DMS53 treated with DMSO at 0.1 percent for 48 hours (cell line): ENCODE data around the gene PLA2G5.

Source experiments
- DNase-seq: peaks from one replicate; lab custom pipeline; 2025; ENCODE audit not compliant: unreplicated experiment; lab: John Stamatoyannopoulos, UW

PLA2G5 gene

GRCh38 chr1:20063861-20064292 lies 6.1 kb upstream of the PLA2G5 start:
- DNase-seq, result no peak

- DNase-seq, result no peak
Measured at GRCh38 chr1:20068722-20069121, 1.3 kb upstream of the PLA2G5 start.

DNA sequence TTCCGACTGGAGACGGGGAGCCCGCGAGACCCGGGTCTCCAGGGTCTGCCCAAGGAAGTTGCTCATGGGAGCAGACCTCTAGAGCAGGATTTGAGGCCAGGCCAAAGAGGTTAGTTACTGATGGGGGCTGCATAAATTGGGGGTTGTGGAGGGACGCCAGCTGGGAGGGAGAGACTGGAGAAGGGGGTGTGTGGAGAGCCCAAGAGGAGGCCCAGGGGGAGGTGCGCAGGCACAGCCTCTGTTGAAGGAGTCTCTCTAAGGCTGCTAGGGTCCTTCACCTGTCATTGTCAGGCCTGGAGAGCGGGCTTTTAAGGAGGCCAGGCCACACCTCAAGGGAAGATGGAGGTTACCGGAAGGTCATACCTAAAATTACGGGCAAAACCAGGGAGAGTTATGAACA lies 363 bp downstream of the PLA2G5 start:
- no peak for DNase-seq

DNA sequence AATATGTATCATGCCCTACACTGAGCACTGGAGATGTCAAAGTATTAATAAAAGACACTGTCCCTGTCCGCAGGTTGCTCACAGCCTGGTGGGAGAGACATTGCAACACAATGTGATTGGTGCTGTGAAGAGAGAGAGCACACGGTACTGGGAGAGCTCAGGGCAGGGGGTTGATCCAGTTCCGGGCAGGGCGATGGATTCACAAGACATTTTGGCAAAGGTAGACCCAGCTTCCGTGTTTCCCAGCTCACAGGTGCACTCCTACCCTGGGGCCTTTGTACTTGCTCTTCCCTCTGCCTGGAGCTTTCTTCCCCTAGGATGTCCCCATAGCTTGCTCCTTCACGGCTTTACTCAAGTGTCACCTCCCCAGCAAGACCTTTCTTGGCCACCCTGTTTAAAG lies 1.4 kb downstream of the PLA2G5 start:
- DNase-seq, result no peak

- DNase-seq, result no peak
Measured at GRCh38 chr1:20072771-20073170, 2.8 kb downstream of the PLA2G5 start.

DNA sequence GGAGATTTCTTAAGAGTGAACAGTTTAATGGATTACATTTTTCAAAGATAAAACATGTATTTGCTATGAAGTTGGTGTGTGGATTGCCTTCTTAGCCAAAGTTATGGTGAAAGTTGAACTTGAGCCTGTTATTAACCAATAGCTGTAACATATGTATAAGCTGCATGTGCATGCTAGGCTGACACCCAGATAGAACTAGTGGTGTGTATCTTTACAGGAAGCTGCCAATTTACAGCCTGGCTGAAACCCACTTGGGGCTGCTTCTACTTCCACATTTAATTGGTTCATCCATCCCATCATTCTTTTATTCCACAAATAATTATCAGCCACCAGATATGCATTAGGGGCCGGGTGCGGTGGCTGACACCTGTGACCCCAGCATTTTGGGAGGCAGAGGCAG lies 3.3 kb downstream of the PLA2G5 start:
- no peak for DNase-seq

DNA sequence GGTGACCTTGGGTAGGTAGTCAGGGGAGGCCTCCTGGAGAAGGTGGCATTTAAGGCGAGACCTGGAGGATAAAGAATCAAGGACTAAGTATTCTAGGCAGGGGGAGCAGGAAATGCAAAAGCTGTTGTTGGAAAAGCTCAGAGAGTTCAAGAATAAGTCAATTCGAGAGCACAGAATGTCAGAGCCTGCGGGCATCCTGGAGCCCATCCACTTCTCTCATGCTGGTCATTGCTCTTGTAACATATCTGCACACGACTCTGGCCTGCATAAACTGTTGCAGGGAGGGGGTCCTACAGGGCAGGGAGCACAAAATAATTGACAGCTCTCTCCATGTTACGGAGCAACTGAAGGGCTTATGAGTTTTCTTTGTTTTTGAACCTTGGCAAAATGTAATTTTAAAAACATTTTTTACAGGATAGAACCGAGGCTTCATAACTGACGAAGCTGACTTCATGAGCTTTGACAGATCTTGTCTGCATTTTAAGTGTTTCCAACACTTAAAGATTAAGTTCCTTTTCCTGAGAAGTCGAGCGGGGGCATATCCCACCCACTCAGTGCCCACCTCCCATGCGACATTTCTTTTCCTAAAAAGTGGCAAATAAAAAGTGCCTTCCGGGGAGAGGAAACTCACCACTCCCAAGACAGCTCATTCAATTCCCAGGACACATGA lies 4.2 kb downstream of the PLA2G5 start:
- DNase-seq, result no peak

GRCh38 chr1:20074725-20075171 lies 4.8 kb downstream of the PLA2G5 start:
- no peak for DNase-seq

GRCh38 chr1:20075345-20075744 lies 5.4 kb downstream of the PLA2G5 start:
- no peak for DNase-seq

- no peak for DNase-seq
Measured at GRCh38 chr1:20076223-20076622, 6.2 kb downstream of the PLA2G5 start.

- DNase-seq, result no peak
Measured at GRCh38 chr1:20076710-20077461, 6.9 kb downstream of the PLA2G5 start.

- no peak for DNase-seq
Measured at GRCh38 chr1:20078171-20078651, 8.2 kb downstream of the PLA2G5 start.

DNA sequence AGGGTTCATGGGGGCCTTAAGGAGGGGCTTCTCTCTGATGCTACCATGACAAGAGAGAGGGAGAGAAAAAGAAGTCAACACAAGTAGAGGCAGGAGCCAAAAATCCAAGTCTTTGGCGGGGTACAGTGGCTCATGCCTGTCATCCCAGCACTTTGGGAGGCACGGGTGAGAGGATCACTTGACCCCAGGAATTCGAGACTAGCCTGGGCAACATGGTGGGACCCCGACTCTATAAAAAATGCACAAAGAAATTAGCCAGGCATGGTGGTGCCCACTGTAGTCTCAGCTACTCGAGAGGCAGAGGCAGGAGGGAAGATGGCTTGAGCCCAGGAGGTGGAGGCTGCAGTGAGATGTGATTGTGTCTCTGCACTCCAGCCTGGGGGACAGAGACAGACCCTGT lies 8.7 kb downstream of the PLA2G5 start:
- no peak for DNase-seq

DNA sequence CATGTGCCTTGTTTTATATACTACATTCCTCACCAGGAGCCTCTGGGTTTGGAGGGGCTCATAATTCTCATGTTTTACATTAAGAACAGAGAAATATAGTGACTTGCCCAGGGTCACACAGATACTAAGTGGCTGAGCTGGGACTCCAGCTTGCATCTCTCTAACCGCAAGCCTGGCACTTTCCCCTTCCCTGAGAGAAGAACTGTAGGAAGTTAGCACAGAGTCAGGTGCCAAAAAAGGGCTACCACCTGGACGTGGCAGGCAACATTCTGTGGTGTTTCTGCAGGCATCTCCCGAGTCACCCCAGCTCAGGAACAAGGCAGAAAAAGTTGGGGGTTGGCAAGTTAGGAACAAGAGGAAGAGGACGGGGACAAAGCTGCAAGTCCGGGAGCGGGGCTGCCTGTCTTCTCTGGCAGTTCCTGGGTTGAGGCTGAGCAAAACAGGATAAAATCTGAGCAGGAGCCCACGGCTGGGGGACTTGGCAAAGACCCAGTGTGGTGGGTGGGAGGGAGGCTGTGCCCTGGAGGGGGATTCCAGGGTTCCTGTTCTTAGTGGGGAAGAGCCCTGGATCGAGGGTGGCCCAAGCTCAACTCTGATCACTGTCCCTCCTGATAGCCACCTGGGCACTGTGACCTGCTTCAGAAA lies 9.8 kb downstream of the PLA2G5 start:
- no peak for DNase-seq

GRCh38 chr1:20080441-20081352 lies 10.7 kb downstream of the PLA2G5 start:
- no peak for DNase-seq

DNA sequence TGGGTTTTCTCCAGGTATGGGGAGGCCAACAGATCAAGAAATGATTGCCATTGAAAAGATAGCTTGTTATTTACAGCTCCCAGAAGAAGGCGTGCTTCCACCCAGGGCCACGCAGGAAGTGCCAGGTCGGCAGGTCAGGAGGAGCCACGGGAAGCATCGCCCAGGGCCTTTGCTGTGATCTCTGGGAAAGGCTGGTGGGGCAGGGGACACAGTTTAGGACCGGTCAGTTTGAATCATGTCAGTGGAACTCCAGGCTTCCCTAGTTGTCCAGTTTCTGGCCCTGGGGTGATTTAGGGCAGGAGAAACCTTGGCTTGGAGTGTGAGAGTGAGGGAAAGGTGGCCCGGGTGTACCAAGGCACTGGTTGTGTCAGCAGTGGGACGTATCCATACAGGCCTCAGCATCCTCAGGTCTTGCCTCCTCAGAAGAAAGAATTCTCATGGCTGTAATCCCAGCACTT lies 11.4 kb downstream of the PLA2G5 start:
- DNase-seq, result no peak

GRCh38 chr1:20082772-20083171 lies 12.8 kb downstream of the PLA2G5 start:
- DNase-seq, result no peak

DNA sequence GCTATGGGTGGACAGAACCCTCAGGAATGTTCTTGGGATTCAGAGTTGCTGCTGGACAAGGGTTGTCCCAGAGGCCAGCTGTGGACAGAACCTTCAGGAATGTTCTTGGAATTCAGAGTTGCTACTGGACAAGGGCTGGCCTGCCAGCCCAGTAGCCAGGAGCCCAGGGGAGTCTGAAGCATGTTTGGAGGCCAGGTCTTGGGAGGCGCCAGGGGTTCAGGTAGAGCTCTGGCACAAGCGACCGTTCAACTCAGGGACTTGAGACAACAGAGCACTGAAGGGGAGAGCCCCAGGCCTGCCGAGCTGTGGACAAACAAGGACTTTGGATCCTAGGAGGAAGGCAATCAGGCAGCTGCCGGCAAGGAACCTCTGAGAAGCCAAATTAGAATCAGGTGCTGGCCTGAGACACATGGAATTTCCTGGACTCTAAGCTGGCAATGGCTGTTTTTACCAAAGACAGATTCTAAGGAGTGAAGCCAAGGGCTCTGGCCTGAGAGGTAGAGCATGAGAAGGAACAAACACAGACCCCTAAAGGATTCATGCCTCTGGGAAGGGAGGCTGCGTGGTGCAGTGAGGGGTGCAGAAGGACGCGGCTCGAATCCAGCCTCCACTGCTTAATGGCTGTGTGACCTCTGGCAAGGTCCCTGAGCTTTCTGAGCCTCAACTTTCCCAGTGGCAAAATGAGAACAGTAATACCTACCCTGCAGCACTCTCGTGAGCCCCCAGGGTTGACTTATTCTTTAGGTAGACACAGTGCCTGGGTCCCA lies 13.4 kb downstream of the PLA2G5 start:
- no peak for DNase-seq

GRCh38 chr1:20086800-20087199 lies 16.8 kb downstream of the PLA2G5 start:
- DNase-seq, result no peak

- no peak for DNase-seq
Measured at GRCh38 chr1:20087668-20088067, 17.7 kb downstream of the PLA2G5 start.
